CD8-positive, alpha-beta memory T cell (primary cell): Measurements from ENCODE around the gene UMOD. TPM values are rescaled to one million over a fixed set of nuclear protein-coding genes. Genes with fewer than 3 reads are reported as not detected.
"Not testable (repeated sequence)": the region's sequence is repeated elsewhere in the genome, so short reads cannot be mapped to it uniquely, and the experiment has no call there.

ENCODE experiments used
- CTCF ChIA-PET: fragments of 350-600 bp; sonication (Branson Sonifier 250); formaldehyde crosslinking; loops from one replicate; lab custom pipeline; 2021; ENCODE audit warnings: antibody characterized with exemption; lab: Charles Lee
- POLR2A ChIA-PET: fragments of 350-600 bp; sonication (Branson Sonifier 250); formaldehyde crosslinking; loops from one replicate; lab custom pipeline; 2021; ENCODE audit warnings: antibody characterized with exemption; lab: Charles Lee
- DNase-seq, 5 donors: peaks; one replicate each; pipeline versions ENCODE4 v3.0.0 to v3.0.0-alpha.2; 2020 to 2022; ENCODE audit warnings: mixed read lengths in 1 of 5
- H3K27ac ChIP-seq: one replicate; pipeline ENCODE4 v1.7.0; 2013; ENCODE audit warnings: low read depth, mild to moderate bottlenecking, low read length, moderate library complexity
- H3K27me3 ChIP-seq: 2 replicates; pipeline ENCODE4 v1.7.0; 2013; ENCODE audit warnings: low read length, mild to moderate bottlenecking; ENCODE audit not compliant: insufficient read depth, poor library complexity, severe bottlenecking
- H3K36me3 ChIP-seq: 2 replicates; pipeline ENCODE4 v1.7.0; 2013; ENCODE audit warnings: mild to moderate bottlenecking, low read length, moderate library complexity; ENCODE audit not compliant: insufficient read depth
- H3K4me1 ChIP-seq: 2 replicates; pipeline ENCODE4 v1.7.0; 2013; ENCODE audit warnings: mild to moderate bottlenecking, low read length, moderate library complexity; ENCODE audit not compliant: insufficient read depth
- H3K4me3 ChIP-seq: 2 replicates; pipeline ENCODE4 v1.7.0; 2013; ENCODE audit warnings: mild to moderate bottlenecking, low read length
- H3K9me3 ChIP-seq: 2 replicates; pipeline ENCODE4 v1.7.0; 2013; ENCODE audit warnings: mild to moderate bottlenecking, low read length
- H3K27ac Mint-ChIP-seq, 8 donors: one replicate each; pipeline ENCODE4 v1.8.0; 2020 to 2021; ENCODE audit warnings: mixed read lengths in 8 of 8, mild to moderate bottlenecking in 6 of 8, inconsistent platforms in 3 of 8, moderate library complexity in 3 of 8
- H3K27me3 Mint-ChIP-seq, 2 donors: one replicate each; pipeline ENCODE4 v1.8.0; 2020 to 2021; ENCODE audit warnings: mixed read lengths in 2 of 2, mild to moderate bottlenecking in 1 of 2, moderate library complexity in 1 of 2
- H3K36me3 Mint-ChIP-seq, 3 donors: one replicate each; pipeline ENCODE4 v1.8.0; 2020 to 2021; ENCODE audit warnings: mixed read lengths in 3 of 3, inconsistent platforms in 1 of 3, mild to moderate bottlenecking in 1 of 3
- H3K4me1 Mint-ChIP-seq, 3 donors: one replicate each; pipeline ENCODE4 v1.8.0; 2020 to 2021; ENCODE audit warnings: mixed read lengths in 3 of 3, inconsistent platforms in 1 of 3, mild to moderate bottlenecking in 1 of 3
- H3K4me3 Mint-ChIP-seq, 7 donors: one replicate each; pipeline ENCODE4 v1.8.0; 2020 to 2021; ENCODE audit warnings: mixed read lengths in 7 of 7, mild to moderate bottlenecking in 6 of 7, moderate library complexity in 4 of 7, inconsistent platforms in 2 of 7
- H3K9me3 Mint-ChIP-seq, 5 donors: one replicate each; pipeline ENCODE4 v1.8.0; 2020 to 2022; ENCODE audit warnings: mixed read lengths in 5 of 5, mild to moderate bottlenecking in 3 of 5, moderate library complexity in 2 of 5, inconsistent platforms in 1 of 5
- polyA plus RNA-seq: library from polyadenylated mRNA; unstranded; fragments of 300-500 nt; fragmentation: Illumina TruSeq; gene quantifications from one replicate; pipeline ENCODE4 v1.2.3, GENCODE V29; 2021
- total RNA-seq, 2 experiments: library from RNA; stranded (reverse); gene quantifications; one replicate each; pipeline ENCODE4 v1.2.3, GENCODE V29; 2021

Gene UMOD
- total and polyA plus RNA-seq, 3 experiments from 2014 or later: not detected

- Mint-ChIP-seq H3K27me3 (peaks cover 0 to 3% of the 10 kb centered on the region in 2 donors), H3K4me1 (no peaks in the 10 kb centered on the region), H3K36me3 (no peaks in the 10 kb centered on the region), H3K27ac (no peak overlapping the region), H3K4me3 (no peak overlapping the region), H3K9me3 (peaks cover 0 to 4% (median 0%) of the 10 kb centered on the region in 5 donors)
- POLR2A ChIA-PET: no interaction called here
- Histone ChIP-seq H3K9me3 (no peaks in the 10 kb centered on the region), H3K4me1 (no peaks in the 10 kb centered on the region), H3K36me3 (no peaks in the 10 kb centered on the region), H3K27me3 (no peaks in the 10 kb centered on the region), H3K4me3 (no peak overlapping the region), H3K27ac (no peak overlapping the region)
- no peak for DNase-seq
- CTCF ChIA-PET: no interaction called here
Observed at GRCh38 chr16:20316715-20317114, 35.8 kb downstream of the UMOD start.

GRCh38 chr16:20315764-20316163 is 36.8 kb downstream of the UMOD start:
- CTCF ChIA-PET: no interaction called here
- no peak overlapping the region for H3K4me3 Mint-ChIP-seq

GRCh38 chr16:20314575-20314974 is 37.9 kb downstream of the UMOD start:
- no peak overlapping the region for H3K27ac Mint-ChIP-seq
- Histone ChIP-seq H3K4me1 (no peaks in the 10 kb centered on the region), H3K36me3 (no peaks in the 10 kb centered on the region), H3K9me3 (no peaks in the 10 kb centered on the region), H3K27ac (no peak overlapping the region), H3K4me3 (no peak overlapping the region), H3K27me3 (no peaks in the 10 kb centered on the region)
- no peak overlapping the region for H3K4me3 Mint-ChIP-seq
- H3K36me3 Mint-ChIP-seq: no peaks in the 10 kb centered on the region
- ChIA-PET POLR2A (no interaction called here), CTCF (no interaction called here)
- H3K27me3 Mint-ChIP-seq: peaks cover 1 to 3% of the 10 kb centered on the region in 2 donors
- H3K9me3 Mint-ChIP-seq: peaks cover 0 to 4% (median 0%) of the 10 kb centered on the region in 5 donors
- no peaks in the 10 kb centered on the region for H3K4me1 Mint-ChIP-seq
- no peak for DNase-seq

More at GRCh38 chr16:20315764-20316163, 36.8 kb downstream of the UMOD start:
- no peaks in the 10 kb centered on the region for H3K36me3 ChIP-seq
- POLR2A ChIA-PET: no interaction called here
- peaks cover 0 to 4% (median 0%) of the 10 kb centered on the region in 5 donors for H3K9me3 Mint-ChIP-seq
- H3K4me1 Mint-ChIP-seq: no peaks in the 10 kb centered on the region
- H3K9me3 ChIP-seq: no peaks in the 10 kb centered on the region
- H3K27ac Mint-ChIP-seq: no peak overlapping the region
- H3K4me3 ChIP-seq: no peak overlapping the region
- H3K27me3 Mint-ChIP-seq: peaks cover 0 to 3% of the 10 kb centered on the region in 2 donors
- no peaks in the 10 kb centered on the region for H3K4me1 ChIP-seq
- H3K27ac ChIP-seq: no peak overlapping the region
- H3K27me3 ChIP-seq: no peaks in the 10 kb centered on the region
- no peak for DNase-seq
- H3K36me3 Mint-ChIP-seq: no peaks in the 10 kb centered on the region

- Mint-ChIP-seq H3K27ac (no peak overlapping the region), H3K9me3 (peaks cover 0 to 4% (median 0%) of the 10 kb centered on the region in 5 donors), H3K4me3 (no peak overlapping the region), H3K36me3 (no peaks in the 10 kb centered on the region), H3K4me1 (no peaks in the 10 kb centered on the region), H3K27me3 (peaks cover 0 to 1% of the 10 kb centered on the region in 2 donors)
- no peak overlapping the region for H3K4me3 ChIP-seq
- DNase-seq: no peak
- H3K27ac ChIP-seq: no peak overlapping the region
- no peaks in the 10 kb centered on the region for H3K9me3 ChIP-seq
- POLR2A ChIA-PET: no interaction called here
- no peaks in the 10 kb centered on the region for H3K36me3 ChIP-seq
- H3K4me1 ChIP-seq: no peaks in the 10 kb centered on the region
- no peaks in the 10 kb centered on the region for H3K27me3 ChIP-seq
- CTCF ChIA-PET: no interaction called here
Observed at GRCh38 chr16:20313741-20314140, 38.8 kb downstream of the UMOD start.

- H3K4me1 ChIP-seq, POLR2A ChIA-PET, H3K36me3 ChIP-seq, H3K9me3 Mint-ChIP-seq, H3K27ac ChIP-seq, CTCF ChIA-PET, H3K9me3 ChIP-seq, H3K4me1 Mint-ChIP-seq, H3K27me3 Mint-ChIP-seq, DNase-seq, H3K27me3 ChIP-seq, H3K27ac Mint-ChIP-seq, H3K4me3 ChIP-seq, H3K36me3 Mint-ChIP-seq, H3K4me3 Mint-ChIP-seq: not testable (repeated sequence)
Observed at GRCh38 chr16:20312536-20313095, 39.9 kb downstream of the UMOD start.

- no peaks in the 10 kb centered on the region for H3K36me3 Mint-ChIP-seq
- no peak overlapping the region for H3K27ac ChIP-seq
- no peaks in the 10 kb centered on the region for H3K4me1 ChIP-seq
- no peaks in the 10 kb centered on the region for H3K27me3 ChIP-seq
- no peak overlapping the region for H3K4me3 Mint-ChIP-seq
- CTCF ChIA-PET: interaction anchor here (0.6 kb wide), 1 partner anchor 536 kb away, joined by 3 read pairs; no protein-coding TSS in a partner anchor
- H3K9me3 ChIP-seq: no peaks in the 10 kb centered on the region
- no peak overlapping the region for H3K27ac Mint-ChIP-seq
- no peaks in the 10 kb centered on the region for H3K36me3 ChIP-seq
- H3K27me3 Mint-ChIP-seq: peaks cover 3 to 4% of the 10 kb centered on the region in 2 donors
- H3K4me3 ChIP-seq: no peak overlapping the region
- no peaks in the 10 kb centered on the region for H3K4me1 Mint-ChIP-seq
- POLR2A ChIA-PET: no interaction called here
- peaks cover 0 to 4% (median 2%) of the 10 kb centered on the region in 5 donors for H3K9me3 Mint-ChIP-seq
- no peak for DNase-seq
Observed at GRCh38 chr16:20311548-20311947, 41.0 kb downstream of the UMOD start.

GRCh38 chr16:20310421-20311395 is 41.8 kb downstream of the UMOD start:
- no peaks in the 10 kb centered on the region for H3K36me3 Mint-ChIP-seq
- no peaks in the 10 kb centered on the region for H3K4me1 ChIP-seq
- no peak overlapping the region for H3K27ac ChIP-seq
- no peaks in the 10 kb centered on the region for H3K9me3 ChIP-seq
- DNase-seq: no peak
- H3K27ac Mint-ChIP-seq: no peak overlapping the region
- no peak overlapping the region for H3K4me3 ChIP-seq
- H3K27me3 Mint-ChIP-seq: peaks cover 3 to 4% of the 10 kb centered on the region in 2 donors
- no peaks in the 10 kb centered on the region for H3K4me1 Mint-ChIP-seq
- ChIA-PET CTCF (no interaction called here), POLR2A (no interaction called here)
- no peaks in the 10 kb centered on the region for H3K36me3 ChIP-seq
- no peak overlapping the region for H3K4me3 Mint-ChIP-seq
- peaks cover 0 to 5% (median 2%) of the 10 kb centered on the region in 5 donors for H3K9me3 Mint-ChIP-seq
- H3K27me3 ChIP-seq: no peaks in the 10 kb centered on the region

GRCh38 chr16:20309786-20310185 is 42.7 kb downstream of the UMOD start:
- POLR2A ChIA-PET: no interaction called here
- DNase-seq: no peak
- Mint-ChIP-seq H3K27me3 (peaks cover 3 to 4% of the 10 kb centered on the region in 2 donors), H3K36me3 (no peaks in the 10 kb centered on the region), H3K4me3 (no peak overlapping the region), H3K27ac (no peak overlapping the region), H3K9me3 (peaks cover 0 to 5% (median 2%) of the 10 kb centered on the region in 5 donors), H3K4me1 (no peaks in the 10 kb centered on the region)
- H3K4me1 ChIP-seq: no peaks in the 10 kb centered on the region
- H3K4me3 ChIP-seq: no peak overlapping the region
- CTCF ChIA-PET: no interaction called here
- no peaks in the 10 kb centered on the region for H3K27me3 ChIP-seq
- no peak overlapping the region for H3K27ac ChIP-seq
- no peaks in the 10 kb centered on the region for H3K9me3 ChIP-seq
- no peaks in the 10 kb centered on the region for H3K36me3 ChIP-seq
